Spleen (tissue), 11 donors: Measurements from ENCODE around the gene RETSAT. TPM values are rescaled to one million over a fixed set of nuclear protein-coding genes. Genes with fewer than 3 reads are reported as not detected.
A peak's percentile ranks its signal among the peaks of the same experiment; 100 is the strongest.

Source experiments
- DNase-seq: peaks from one replicate; pipeline ENCODE4 v3.0.0-alpha.2; 2020
- H3K27ac ChIP-seq, 8 donors: fragments of 200-600 bp; sonication (generic) in 7 of 8; 1 replicate in 4 of 8; 2 replicates in 4 of 8; pipeline versions ENCODE4 v1.5.0 to v1.8.0; 2016 to 2021; ENCODE audit warnings: inconsistent platforms in 4 of 8, mild to moderate bottlenecking in 4 of 8, moderate library complexity in 1 of 8
- H3K27me3 ChIP-seq, 7 donors: fragments of 200-600 bp; sonication (generic) in 6 of 7; replicated peaks in 1 of 7; 1 replicate in 4 of 7; 2 replicates in 3 of 7; pipeline versions ENCODE4 v1.5.0 to v1.8.0; 2016 to 2021; ENCODE audit warnings: inconsistent platforms in 3 of 7, mild to moderate bottlenecking in 1 of 7
- H3K36me3 ChIP-seq, 6 donors: fragments of 200-600 bp; sonication (generic) in 5 of 6; 1 replicate in 4 of 6; 2 replicates in 2 of 6; pipeline versions ENCODE4 v1.5.0 to v1.8.0; 2016 to 2021; ENCODE audit warnings: inconsistent platforms in 2 of 6
- H3K4me1 ChIP-seq, 6 donors: fragments of 200-600 bp; sonication (generic) in 5 of 6; 1 replicate in 3 of 6; 2 replicates in 3 of 6; pipeline versions ENCODE4 v1.5.0 to v1.8.0; 2016 to 2021; ENCODE audit warnings: inconsistent platforms in 3 of 6
- H3K4me3 ChIP-seq, 8 donors: fragments of 200-600 bp; sonication (generic) in 7 of 8; 1 replicate in 4 of 8; 2 replicates in 4 of 8; pipeline versions ENCODE4 v1.5.0 to v1.8.0; 2016 to 2021; ENCODE audit warnings: inconsistent platforms in 4 of 8, mild to moderate bottlenecking in 4 of 8, moderate library complexity in 2 of 8
- H3K9me3 ChIP-seq, 8 donors: fragments of 200-600 bp; sonication (generic) in 7 of 8; 1 replicate in 4 of 8; 2 replicates in 4 of 8; pipeline versions ENCODE4 v1.5.0 to v1.8.0; 2016 to 2021; ENCODE audit warnings: inconsistent platforms in 4 of 8
- POLR2A ChIP-seq, 3 donors: fragments of 450-650 bp; IDR thresholded peaks; one replicate each; pipeline ENCODE4 v1.5.1; 2017; ENCODE audit warnings: antibody characterized with exemption in 3 of 3, mild to moderate bottlenecking in 1 of 3
- POLR2AphosphoS5 ChIP-seq, 3 donors: sonication (generic); formaldehyde crosslinking; IDR thresholded peaks; one replicate each; pipeline ENCODE4 v1.5.1; 2017; ENCODE audit warnings: antibody characterized with exemption in 3 of 3
- WGBS, 5 donors: extraction: QIAGEN DNeasy Blood & Tissue Kit in 3 of 5; methylation state at CpG; one replicate each; pipeline versions ENCODE4 v1.1.5 to v1.1.7; 2013 to 2018; 5-methylcytosine and 5-hydroxymethylcytosine counted together
- intact Hi-C: fragments of 100-400 bp; cut with DNase I; formaldehyde crosslinking; loops from one replicate; pipeline ENCODE4 v1.15.0; 2023; ENCODE audit warnings: low total_unique reads
- polyA plus RNA-seq, 3 donors: library from polyadenylated mRNA; stranded (reverse); fragments of 200-250 nt; gene quantifications; one replicate each; pipeline ENCODE4 v1.2.1, GENCODE V29; 2013
- total RNA-seq, 7 donors: library from RNA; depleted of rRNA in 3 of 7; stranded (reverse); fragments of >200 nt in 3 of 7; fragmentation: NEBNext Ultra II Directional in 4 of 7; extraction: Animal tissue kit (Norgen Biotek cat#: 25700) in 4 of 7; gene quantifications; one replicate each; pipeline versions ENCODE4 v1.1.0 to v1.2.1, GENCODE V29; 2016 to 2021
- TF ChIP-seq, protein P1 (sequence below), 11 experiments: fragments of 200-600 bp in 7 of 11; fragments of 450-650 bp in 4 of 11; sonication (generic) in 4 of 11; IDR thresholded peaks in 8 of 11; conservative IDR thresholded peaks in 3 of 11; 1 replicate in 7 of 11; 2 replicates in 4 of 11; pipeline versions ENCODE4 v1.4.0 to v1.8.0; 2016 to 2021; ENCODE audit warnings: antibody characterized with exemption in 11 of 11, inconsistent platforms in 4 of 11, mild to moderate bottlenecking in 1 of 11
- donor health status: healthy with polysubstance abuse.
- donor health status: DM: no; HTN: no; CAD: no; lungs with moderate emphysema.
- donor health status: DM: no; HTN: no; CAD: no.
- donor health status: Bipolar disorder and iron deficiency.
- donor health status: healthy.
- donor health status: DM: no; HTN: no; CAD: no.
- donor health status: DM: yes; HTN: yes; CAD: no.

RETSAT gene
- total and polyA plus RNA-seq, 10 donors = 6.3 to 35.7 (median 21.1) TPM

DNA sequence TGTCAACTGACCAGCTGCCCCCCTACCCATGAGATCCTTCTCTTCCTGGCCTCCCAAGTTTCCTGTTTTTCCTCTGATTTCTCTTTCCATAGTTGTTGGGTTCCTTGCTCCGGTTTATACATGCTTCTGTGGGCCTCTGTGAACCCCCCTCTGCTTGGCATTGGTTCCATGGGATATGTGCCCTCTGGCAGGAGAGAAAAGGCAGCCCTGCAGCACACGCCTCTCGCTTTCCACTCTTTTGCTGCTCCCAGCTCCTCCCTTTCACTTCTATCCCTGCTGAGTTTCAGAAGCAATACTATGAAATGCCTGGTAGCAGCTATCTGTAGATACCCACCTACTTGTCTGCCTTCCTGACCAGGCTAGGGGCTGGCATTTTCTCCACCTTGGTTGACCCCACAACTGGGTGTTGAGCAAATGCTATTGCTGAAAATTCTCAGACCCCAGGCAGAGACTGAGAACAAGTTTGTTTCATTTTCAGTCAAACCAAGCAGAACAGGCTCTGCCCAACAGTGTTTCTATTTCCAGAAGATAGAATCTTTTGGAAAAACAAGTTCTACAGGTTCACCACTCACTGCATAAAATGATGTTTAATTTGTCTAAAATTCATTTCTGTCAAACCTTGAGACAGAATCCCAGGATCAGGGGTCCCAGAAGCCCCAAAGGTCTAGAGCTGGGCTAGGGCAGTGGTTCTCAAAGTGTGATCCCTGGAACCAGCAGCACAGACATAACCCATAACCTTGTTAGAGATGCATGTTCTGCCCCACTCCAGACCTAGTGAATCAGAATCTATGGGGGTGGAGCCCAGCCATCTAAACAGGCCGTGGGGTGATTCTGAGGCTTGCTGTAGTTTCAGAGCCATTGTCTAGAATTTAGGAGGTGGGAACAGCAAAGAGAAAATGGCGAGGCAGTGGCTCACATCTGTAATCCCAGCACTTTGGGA, 42.5 kb upstream of the RETSAT start:
- peaks cover 0 to 100% (median 19%) of the 10 kb centered on the region in 6 donors for H3K36me3 ChIP-seq
- intact Hi-C loops = no loop called here
- TF ChIP-seq POLR2A (IDR thresholded peaks at IDR 0.05) (no peak), POLR2AphosphoS5 (IDR thresholded peaks at IDR 0.05) (no peak)
- TF ChIP-seq, protein P1, sequence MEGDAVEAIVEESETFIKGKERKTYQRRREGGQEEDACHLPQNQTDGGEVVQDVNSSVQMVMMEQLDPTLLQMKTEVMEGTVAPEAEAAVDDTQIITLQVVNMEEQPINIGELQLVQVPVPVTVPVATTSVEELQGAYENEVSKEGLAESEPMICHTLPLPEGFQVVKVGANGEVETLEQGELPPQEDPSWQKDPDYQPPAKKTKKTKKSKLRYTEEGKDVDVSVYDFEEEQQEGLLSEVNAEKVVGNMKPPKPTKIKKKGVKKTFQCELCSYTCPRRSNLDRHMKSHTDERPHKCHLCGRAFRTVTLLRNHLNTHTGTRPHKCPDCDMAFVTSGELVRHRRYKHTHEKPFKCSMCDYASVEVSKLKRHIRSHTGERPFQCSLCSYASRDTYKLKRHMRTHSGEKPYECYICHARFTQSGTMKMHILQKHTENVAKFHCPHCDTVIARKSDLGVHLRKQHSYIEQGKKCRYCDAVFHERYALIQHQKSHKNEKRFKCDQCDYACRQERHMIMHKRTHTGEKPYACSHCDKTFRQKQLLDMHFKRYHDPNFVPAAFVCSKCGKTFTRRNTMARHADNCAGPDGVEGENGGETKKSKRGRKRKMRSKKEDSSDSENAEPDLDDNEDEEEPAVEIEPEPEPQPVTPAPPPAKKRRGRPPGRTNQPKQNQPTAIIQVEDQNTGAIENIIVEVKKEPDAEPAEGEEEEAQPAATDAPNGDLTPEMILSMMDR (IDR thresholded peaks at IDR 0.05 in 8 of 11, conservative IDR thresholded peaks at IDR 0.05 in 3 of 11) = no peak
- peak overlapping the region in 3 of 8 donors; percentile 27 to 50 (median 48) for H3K27ac ChIP-seq
- no peak overlapping the region for H3K4me3 ChIP-seq
- WGBS, 5 donors = 65 to 88% (median 85%) methylated on average over 5 of the region's 5 CpGs
- no peaks in the 10 kb centered on the region for H3K27me3 ChIP-seq
- H3K4me1 ChIP-seq = peaks cover 3 to 23% (median 13%) of the 10 kb centered on the region in 6 donors
- DNase-seq = peak; percentile 24
- no peaks in the 10 kb centered on the region for H3K9me3 ChIP-seq

GRCh38 chr2:85395912-85396475, 41.7 kb upstream of the RETSAT start:
- Histone ChIP-seq H3K4me3 (no peak overlapping the region), H3K27me3 (no peaks in the 10 kb centered on the region), H3K36me3 (peaks cover 0 to 100% (median 17%) of the 10 kb centered on the region in 6 donors), H3K4me1 (peaks cover 3 to 25% (median 17%) of the 10 kb centered on the region in 6 donors), H3K27ac (peak overlapping the region in 1 of 8 donors; percentile 48), H3K9me3 (no peaks in the 10 kb centered on the region)
- WGBS, 5 donors = 91 to 97% (median 94%) methylated on average over 14 of the region's 14 CpGs
- intact Hi-C loops = no loop called here
- DNase-seq = peak; percentile 35
- TF ChIP-seq POLR2A (IDR thresholded peaks at IDR 0.05) (no peak), POLR2AphosphoS5 (IDR thresholded peaks at IDR 0.05) (no peak)
- TF ChIP-seq, protein P1 (IDR thresholded peaks at IDR 0.05 in 8 of 11, conservative IDR thresholded peaks at IDR 0.05 in 3 of 11) = no peak

DNA sequence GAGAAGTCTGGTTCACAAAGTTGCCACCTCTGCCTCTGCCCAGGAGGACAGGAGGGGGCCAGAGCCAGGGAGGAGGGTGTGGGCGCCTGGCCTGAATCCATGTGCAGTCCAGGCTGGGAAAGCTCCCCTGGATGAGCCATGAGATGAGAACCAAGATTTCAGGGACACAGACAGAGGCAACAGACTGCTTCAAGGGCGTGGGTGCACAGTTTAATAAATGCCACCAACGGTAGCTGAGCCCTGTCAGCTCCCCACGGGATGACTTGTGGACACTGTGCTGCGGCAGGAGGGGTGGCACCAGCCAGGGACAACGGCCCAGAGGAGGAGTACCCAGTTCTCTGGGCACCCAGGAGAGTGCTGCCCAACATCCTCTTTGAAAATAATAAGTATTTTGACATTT, 40.6 kb upstream of the RETSAT start:
- Histone ChIP-seq H3K27me3 (no peaks in the 10 kb centered on the region), H3K27ac (no peak overlapping the region), H3K4me3 (no peak overlapping the region), H3K9me3 (no peaks in the 10 kb centered on the region), H3K4me1 (peaks cover 3 to 26% (median 17%) of the 10 kb centered on the region in 6 donors), H3K36me3 (peaks cover 0 to 100% (median 25%) of the 10 kb centered on the region in 6 donors)
- intact Hi-C loops = no loop called here
- WGBS, 5 donors = 63 to 90% (median 83%) methylated on average over 4 to 6 of the region's 6 CpGs
- no peak for TF ChIP-seq POLR2A (IDR thresholded peaks at IDR 0.05)
- no peak for TF ChIP-seq POLR2AphosphoS5 (IDR thresholded peaks at IDR 0.05)
- TF ChIP-seq, protein P1 (IDR thresholded peaks at IDR 0.05 in 8 of 11, conservative IDR thresholded peaks at IDR 0.05 in 3 of 11) = no peak
- DNase-seq = peak; percentile 47

GRCh38 chr2:85394261-85394681, 39.9 kb upstream of the RETSAT start:
- no peak for TF ChIP-seq POLR2AphosphoS5 (IDR thresholded peaks at IDR 0.05)
- TF ChIP-seq, protein P1 (IDR thresholded peaks at IDR 0.05 in 8 of 11, conservative IDR thresholded peaks at IDR 0.05 in 3 of 11) = no peak
- no peak for TF ChIP-seq POLR2A (IDR thresholded peaks at IDR 0.05)
- H3K4me3 ChIP-seq = no peak overlapping the region
- H3K9me3 ChIP-seq = no peaks in the 10 kb centered on the region
- H3K4me1 ChIP-seq = peaks cover 3 to 26% (median 17%) of the 10 kb centered on the region in 6 donors
- peak; percentile 41 for DNase-seq
- intact Hi-C loops = no loop called here
- H3K36me3 ChIP-seq = peaks cover 0 to 100% (median 31%) of the 10 kb centered on the region in 6 donors
- H3K27ac ChIP-seq = no peak overlapping the region
- no peaks in the 10 kb centered on the region for H3K27me3 ChIP-seq
- 86 to 94% (median 90%) methylated on average over 4 of the region's 4 CpGs for WGBS, 5 donors
